GM21526 (cell line): ENCODE results near the gene ZSCAN9.
A peak's percentile ranks its signal among the peaks of the same experiment; 100 is the strongest.

Source experiments
- ATAC-seq: cut with Tn5 transposase; IDR thresholded peaks from one replicate; pipeline ENCODE4 v1.9.1; 2021; ENCODE audit warnings: moderate library complexity; ENCODE audit not compliant: unreplicated experiment, low FRiP score

ZSCAN9 gene

DNA sequence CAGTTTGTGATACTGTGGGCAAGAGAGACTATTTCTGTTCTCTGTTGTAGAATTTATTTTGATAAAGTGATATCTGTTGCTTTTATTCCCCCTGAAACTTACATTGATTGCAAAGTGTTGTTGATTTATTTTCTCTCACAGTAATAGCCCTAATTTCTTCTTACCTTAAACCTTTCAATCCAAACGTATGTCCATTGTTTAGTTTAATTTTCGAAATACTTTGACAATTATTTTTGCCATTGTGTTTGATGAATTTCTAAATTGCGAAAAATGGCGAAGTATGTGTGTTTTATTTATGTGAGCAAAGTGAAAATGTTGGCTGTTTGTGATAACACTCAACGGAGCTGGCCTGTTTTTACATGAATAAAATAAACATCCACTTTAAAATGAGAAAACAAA, 41.5 kb downstream of the ZSCAN9 start:
- no peak for ATAC-seq

DNA sequence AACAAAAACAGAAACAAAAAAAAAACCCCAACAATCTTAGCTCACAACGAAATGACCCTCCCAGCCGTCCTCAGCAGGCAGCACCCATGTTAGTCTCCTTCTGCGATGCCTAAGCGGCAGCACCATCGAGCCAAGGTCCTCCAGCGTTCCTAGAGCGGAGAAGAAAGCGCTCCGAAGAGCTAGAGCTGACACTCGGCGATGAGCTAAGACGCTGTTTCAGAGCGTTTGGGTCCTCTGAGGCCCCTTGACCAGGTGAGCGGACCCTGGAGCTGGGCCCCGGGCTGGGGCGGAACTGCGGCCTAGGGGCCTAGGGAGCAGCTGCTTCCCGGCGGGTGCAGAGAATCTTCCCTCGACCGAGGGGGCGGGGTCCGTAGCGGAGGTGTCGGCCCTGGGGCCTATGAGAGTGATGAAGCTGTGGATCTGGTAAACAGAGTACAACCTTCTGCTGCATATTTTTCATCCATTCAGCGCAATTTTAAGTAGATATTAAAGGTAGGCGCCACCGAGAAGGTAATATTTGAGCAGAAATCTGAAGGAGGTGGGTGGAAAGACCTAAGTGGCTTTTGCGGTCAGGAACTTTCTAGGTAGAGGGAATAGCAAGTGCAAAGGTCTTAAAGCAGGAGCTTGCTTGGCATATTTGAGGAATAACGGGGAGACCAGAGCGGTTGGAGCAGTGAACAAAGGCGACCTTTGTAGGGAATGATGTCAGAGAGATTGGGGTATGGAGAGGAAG, 42.1 kb downstream of the ZSCAN9 start, which contains the start of gene ZSCAN26:
Gene ZSCAN26 (plus strand): TSS at position 182 of the 733 bp plus-strand sequence. CDS start 4,777 bp downstream, outside the sequence.
- peak; percentile 86 for ATAC-seq

DNA sequence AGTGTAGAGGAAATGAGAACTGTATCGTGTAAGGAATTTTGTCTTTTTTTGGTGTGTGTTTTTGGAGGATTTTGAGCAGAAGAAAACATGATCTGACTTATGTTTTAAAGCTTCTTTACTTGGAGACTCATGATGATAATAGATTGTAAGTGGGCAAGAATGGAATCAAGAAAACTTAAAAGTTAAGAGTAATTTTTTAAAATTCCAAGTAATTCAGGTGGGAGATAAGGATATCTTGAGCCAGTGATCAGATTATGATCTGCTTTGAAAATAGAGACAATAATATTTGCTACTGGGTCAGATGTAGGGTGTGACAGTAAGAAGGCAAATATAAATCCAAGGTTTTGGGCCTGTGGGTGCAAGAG, 42.6 kb downstream of the ZSCAN9 start:
- no peak for ATAC-seq

DNA sequence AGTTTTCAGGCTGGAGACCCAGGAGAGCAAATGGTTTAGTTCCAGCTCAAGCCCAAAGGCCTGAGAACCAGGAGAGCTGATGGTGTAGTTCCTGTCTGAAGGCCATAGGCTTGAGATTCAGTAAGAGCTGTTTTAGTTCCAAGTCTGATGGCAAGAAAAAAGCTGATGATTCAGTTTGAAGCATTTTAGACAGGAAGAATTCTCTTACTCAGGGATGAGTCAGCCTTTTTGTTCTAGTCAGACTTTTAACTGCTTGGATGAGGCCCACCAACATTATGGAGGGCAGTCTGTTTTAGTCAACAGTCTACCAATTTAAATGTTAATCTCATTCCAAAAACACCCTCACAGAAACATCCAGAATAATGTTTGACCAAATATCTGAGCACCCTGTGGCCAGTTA, 44.4 kb downstream of the ZSCAN9 start:
- ATAC-seq = no peak

DNA sequence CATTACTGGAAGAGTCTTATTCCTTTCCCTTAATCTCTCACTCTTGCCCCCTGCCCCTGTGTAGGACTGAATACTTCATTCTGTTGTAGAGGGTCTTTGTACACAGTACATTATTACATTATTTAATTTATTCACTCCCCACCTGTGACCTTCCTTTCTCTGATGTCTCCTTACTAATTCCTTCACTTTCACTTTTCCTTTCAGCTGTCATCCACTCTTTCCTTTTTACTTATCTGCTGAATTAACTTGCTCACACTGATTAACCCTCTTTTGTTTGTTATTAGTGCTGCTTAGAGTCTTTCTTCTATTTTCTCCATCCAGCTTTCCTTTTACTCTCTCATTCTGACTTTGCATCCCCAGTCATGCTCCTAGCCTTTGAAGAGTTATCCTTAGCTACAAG, 49.8 kb downstream of the ZSCAN9 start:
- no peak for ATAC-seq

DNA sequence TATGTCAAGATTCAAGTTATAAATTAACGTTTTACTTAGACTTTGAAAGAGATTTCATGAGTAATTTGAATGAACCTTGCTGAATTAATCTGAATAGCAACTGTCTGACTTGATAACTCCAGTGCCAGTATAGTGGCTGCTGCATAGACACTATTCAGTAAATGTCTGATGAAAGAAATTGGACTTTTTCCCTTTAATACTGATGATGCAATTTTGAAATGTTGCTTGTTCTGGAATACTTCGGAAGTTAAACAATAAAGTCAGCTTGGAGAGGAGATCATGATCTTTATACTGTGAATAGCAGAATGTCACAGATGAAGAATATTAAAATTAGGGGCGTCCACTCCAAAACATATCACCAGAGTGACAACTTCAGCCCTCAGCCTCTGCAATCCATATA, 52.7 kb downstream of the ZSCAN9 start:
- ATAC-seq = no peak

DNA sequence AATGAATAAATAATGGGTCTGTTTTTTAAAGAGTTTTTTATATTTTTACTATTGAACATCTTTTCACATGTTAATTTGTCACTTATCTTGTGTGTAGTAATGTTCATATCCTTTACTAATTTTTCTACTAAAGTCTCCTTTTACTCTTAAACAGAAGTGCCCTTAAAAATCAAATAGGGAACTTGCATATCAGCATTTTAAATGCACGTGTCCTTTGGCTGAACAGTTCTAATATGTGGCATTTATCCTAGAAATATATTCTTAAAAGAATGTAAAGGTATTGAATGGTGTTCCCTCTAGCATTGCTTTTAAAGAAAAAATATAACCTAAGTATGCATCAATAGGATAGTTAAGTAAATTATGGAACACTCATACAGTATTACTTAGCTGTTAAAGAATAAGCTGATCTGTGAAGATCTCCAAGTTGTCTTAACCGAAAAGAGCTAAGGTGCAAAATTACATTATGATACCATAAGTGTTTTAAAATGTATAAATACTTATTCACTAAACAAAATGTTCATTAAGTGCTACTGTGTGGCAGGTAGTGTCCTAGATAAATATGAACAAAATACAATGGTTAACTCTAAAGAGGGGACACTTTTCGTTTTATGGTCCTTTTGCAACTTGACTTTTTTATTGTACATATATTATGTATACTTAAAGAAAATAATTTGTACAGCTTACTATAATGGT, 55.7 kb downstream of the ZSCAN9 start:
- ATAC-seq = no peak

DNA sequence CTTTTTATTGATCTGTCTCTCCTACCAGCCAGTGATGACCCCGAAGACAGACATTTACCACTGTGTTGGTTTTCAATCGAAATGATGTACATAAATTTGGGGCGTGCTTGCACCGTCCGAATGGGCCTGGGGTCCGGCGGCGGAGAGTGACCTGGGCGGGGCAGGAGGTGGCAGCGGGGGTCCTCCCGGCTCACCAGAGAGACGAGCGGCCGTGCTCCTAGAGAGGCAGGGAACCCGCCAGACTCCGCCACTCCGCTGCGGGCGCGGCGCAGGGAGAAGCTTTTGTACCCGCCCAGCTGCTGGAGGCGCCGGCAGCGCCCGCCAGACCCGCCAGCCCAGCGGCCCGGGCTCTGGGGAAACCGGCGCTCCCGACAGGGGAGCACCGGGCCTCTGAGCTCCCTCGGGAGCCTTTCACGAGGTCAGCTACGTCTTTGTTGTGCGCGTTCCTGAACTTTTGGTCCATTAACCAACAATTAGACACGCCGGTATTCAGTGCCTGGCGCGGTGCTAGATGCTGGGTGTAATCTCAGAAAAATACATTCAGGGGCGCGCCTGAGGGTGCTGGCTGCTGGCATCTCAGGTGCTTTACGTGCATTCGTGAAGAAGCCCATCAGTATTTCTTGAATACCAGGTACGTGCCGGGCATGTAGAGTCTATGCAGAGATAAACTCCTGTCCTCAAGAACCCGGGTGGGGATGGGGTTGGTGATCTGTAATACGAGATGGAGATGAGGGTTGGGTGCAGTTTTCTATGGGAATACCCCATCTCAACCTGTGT, 56.4 kb downstream of the ZSCAN9 start, which contains the start of gene PGBD1:
Gene PGBD1 (plus strand): TSS at position 285 of the 777 bp plus-strand sequence. CDS start 2,242 bp downstream, outside the sequence.
- peak; percentile 84 for ATAC-seq

DNA sequence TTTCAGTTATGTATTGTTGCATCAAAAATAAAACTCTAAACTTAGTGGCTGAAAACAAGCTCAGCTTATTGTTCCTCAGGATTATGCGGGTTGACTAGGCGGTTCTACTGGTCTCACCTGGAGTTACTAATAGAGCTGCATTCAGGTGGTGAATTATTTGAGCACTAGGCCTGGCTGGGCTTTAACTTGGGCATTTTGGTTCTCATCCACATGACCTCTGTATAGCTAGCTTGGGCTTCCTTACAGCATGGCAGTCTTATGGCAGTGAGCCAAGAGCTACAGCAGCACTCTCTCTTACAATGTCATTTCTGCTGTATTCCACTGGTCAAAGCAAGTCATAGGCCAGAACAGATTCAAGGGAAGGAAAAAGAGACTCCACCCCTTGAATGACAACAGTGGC, 57.9 kb downstream of the ZSCAN9 start:
- no peak for ATAC-seq
